Ishikawa (cell line): ENCODE data around the gene SNCAIP.

Source experiments
- EP300 ChIP-seq: IDR thresholded peaks from 2 replicates; pipeline ENCODE4 v1.6.1; 2012; ENCODE audit warnings: borderline replicate concordance
- MAX ChIP-seq: IDR thresholded peaks from 2 replicates; pipeline ENCODE4 v1.6.1; 2012
- NFIC ChIP-seq: IDR thresholded peaks from 2 replicates; pipeline ENCODE4 v1.6.1; 2012
- RAD21 ChIP-seq: IDR thresholded peaks from 2 replicates; pipeline ENCODE4 v1.6.1; 2012; ENCODE audit warnings: low read depth
- REST ChIP-seq: IDR thresholded peaks from 2 replicates; pipeline ENCODE4 v1.6.1; 2012; ENCODE audit warnings: low read depth, mild to moderate bottlenecking
- TCF12 ChIP-seq: IDR thresholded peaks from 2 replicates; pipeline ENCODE4 v1.6.1; 2012; ENCODE audit warnings: low read depth
- TEAD4 ChIP-seq: IDR thresholded peaks from 2 replicates; pipeline ENCODE4 v1.6.1; 2012

- TF ChIP-seq EP300: no peak
- no peak for TF ChIP-seq NFIC
- TF ChIP-seq TEAD4: no peak
- TF ChIP-seq RAD21: no peak
- TF ChIP-seq MAX: no peak
- no peak for TF ChIP-seq REST
- no peak for TF ChIP-seq TCF12
Observed at GRCh38 chr5:122341087-122341486, 29.1 kb downstream of the SNCAIP start.
